Heart left ventricle (tissue), 16 donors: Measurements from ENCODE around the gene TTC5. TPM values are rescaled to one million over a fixed set of nuclear protein-coding genes. Genes with fewer than 3 reads are reported as not detected.

Source experiments
- ATAC-seq, 4 donors: fragments of 200-7000 bp; cut with Tn5 transposase; one replicate each; pipeline ENCODE4 v1.9.1; 2020 to 2022; ENCODE audit warnings: moderate library complexity in 4 of 4, mild to moderate bottlenecking in 3 of 4, moderate number of reproducible peaks in 1 of 4
- DNase-seq, 5 donors: peaks; one replicate each; pipeline ENCODE4 v3.0.0-alpha.2; 2020
- H3K27ac ChIP-seq, 12 donors: fragments of 200-600 bp; sonication (generic) in 4 of 12; one replicate each; pipeline versions ENCODE4 v1.5.0 to v1.8.0; 2016 to 2022; ENCODE audit warnings: mild to moderate bottlenecking in 2 of 12
- H3K27me3 ChIP-seq, 9 donors: fragments of 200-600 bp; sonication (generic) in 2 of 9; one replicate each; pipeline versions ENCODE4 v1.5.1 to v1.8.0; 2016 to 2022; ENCODE audit warnings: mild to moderate bottlenecking in 3 of 9
- H3K36me3 ChIP-seq, 9 donors: fragments of 200-600 bp; sonication (generic) in 2 of 9; one replicate each; pipeline versions ENCODE4 v1.5.0 to v1.8.0; 2018 to 2022; ENCODE audit warnings: mild to moderate bottlenecking in 2 of 9
- H3K4me1 ChIP-seq, 12 donors: fragments of 200-600 bp; sonication (generic) in 4 of 12; one replicate each; pipeline versions ENCODE4 v1.5.0 to v1.8.0; 2016 to 2022; ENCODE audit warnings: mild to moderate bottlenecking in 3 of 12
- H3K4me3 ChIP-seq, 12 donors: fragments of 200-600 bp; sonication (generic) in 4 of 12; one replicate each; pipeline versions ENCODE4 v1.5.0 to v1.8.0; 2017 to 2022; ENCODE audit warnings: mild to moderate bottlenecking in 9 of 12, moderate library complexity in 4 of 12
- H3K9me3 ChIP-seq, 12 donors: fragments of 200-600 bp; sonication (generic) in 4 of 12; one replicate each; pipeline versions ENCODE4 v1.5.0 to v1.8.0; 2016 to 2022; ENCODE audit warnings: mild to moderate bottlenecking in 1 of 12
- CTCF ChIP-seq, 12 donors: fragments of 200-600 bp; sonication (generic) in 4 of 12; IDR thresholded peaks; one replicate each; pipeline versions ENCODE4 v1.5.0 to v1.8.0; 2018 to 2022; ENCODE audit warnings: antibody characterized with exemption in 12 of 12, mild to moderate bottlenecking in 5 of 12
- POLR2A ChIP-seq, 2 donors: fragments of 450-650 bp; IDR thresholded peaks; one replicate each; pipeline ENCODE4 v1.6.1; 2017; ENCODE audit warnings: antibody characterized with exemption in 2 of 2, mild to moderate bottlenecking in 2 of 2, moderate library complexity in 2 of 2
- WGBS, 4 donors: extraction: QIAGEN DNeasy Blood & Tissue Kit in 2 of 4; methylation state at CpG; one replicate each; pipeline versions ENCODE4 v1.1.5 to v1.1.7; 2013 to 2018; 5-methylcytosine and 5-hydroxymethylcytosine counted together
- intact Hi-C, 10 donors: fragments of 100-400 bp; cut with DNase I; formaldehyde crosslinking; loops; one replicate each; pipeline versions ENCODE4 v1.11.1 to v1.14.2; 2022
- polyA plus RNA-seq, 2 donors: library from polyadenylated mRNA; stranded (reverse); fragments of 200-250 nt; gene quantifications; one replicate each; pipeline ENCODE4 v1.2.3, GENCODE V29; 2013
- total RNA-seq, 9 donors: library from RNA; depleted of rRNA in 2 of 9; stranded (reverse); fragments of >200 nt in 2 of 9; fragmentation: NEBNext Ultra II Directional in 3 of 9; extraction: Animal tissue kit (Norgen Biotek cat#: 25700) in 3 of 9; gene quantifications; one replicate each; pipeline versions ENCODE4 v1.1.0 to v1.2.4, GENCODE V29; 2016 to 2023
- donor health status: ischemic (EF 13 %, LVEDD 7.1; RV severe dilation, severe dysfunction).
- donor health status: healthy with polysubstance abuse.
- donor health status: DM: no; HTN: yes; CAD: no.
- donor health status: DM: no; HTN: no; CAD: no.
- donor health status: ischemic (EF 25% LVEDD 6.9; RV normal size, moderate dysfunction).
- donor health status: ischemic (EF 25% LVEDD 5.7; RV mildly dilated, moderate dysfunction).
- donor health status: healthy.
- donor health status: DM: yes; HTN: yes; CAD: no.
- donor health status: ischemic (EF 35%, LVEDD 5.7; RV mildly dilated, moderate dysfunction).
- donor health status: nonischemic (EF 11% LVEDD 7.7; RV severe dilation, severe dysfunction).
- donor health status: DM: yes; HTN: yes; CAD: no.
- donor health status: PGD.
- donor health status: ischemic (EF 29% LVEDD 5.4; RV normal size, mild dysfunction).
- donor health status: nonischemic (EF 23%, LVEDD 6.1; RV moderate dilation, normal function).

Gene TTC5
- total and polyA plus RNA-seq, 11 donors = 3.2 to 17.0 (median 8.7) TPM

- WGBS, 4 donors = 90 to 96% (median 91%) methylated on average over 3 of the region's 3 CpGs
- TF ChIP-seq CTCF (IDR thresholded peaks at IDR 0.05) (no peak), POLR2A (IDR thresholded peaks at IDR 0.05) (no peak)
- Histone ChIP-seq H3K27ac (no peak overlapping the region), H3K27me3 (no peaks in the 10 kb centered on the region), H3K4me1 (peaks cover 0 to 8% (median 6%) of the 10 kb centered on the region in 12 donors), H3K36me3 (peaks cover 0 to 79% (median 72%) of the 10 kb centered on the region in 9 donors), H3K9me3 (no peaks in the 10 kb centered on the region), H3K4me3 (no peak overlapping the region)
- intact Hi-C loops = loop anchor here in 2 of 10 donors (10.0 kb wide), 1 partner anchor 107 kb away; the partner anchor contains the start of genes APEX1 (in 2 of the 2) and OSGEP (in 2 of the 2)
- ATAC-seq (no peak), DNase-seq (no peak)
Measured at GRCh38 chr14:20347747-20348146, 42.0 kb upstream of the TTC5 start.

- TF ChIP-seq CTCF (IDR thresholded peaks at IDR 0.05) = no peak
- TF ChIP-seq POLR2A (IDR thresholded peaks at IDR 0.05) = no peak
- peaks cover 0 to 11% (median 6%) of the 10 kb centered on the region in 12 donors for H3K4me1 ChIP-seq
- H3K27ac ChIP-seq = no peak overlapping the region
- 95 to 100% (median 99%) methylated on average over 1 of the region's 1 CpG for WGBS, 4 donors
- no peak for DNase-seq
- no peak overlapping the region for H3K4me3 ChIP-seq
- peaks cover 0 to 68% (median 61%) of the 10 kb centered on the region in 9 donors for H3K36me3 ChIP-seq
- no peaks in the 10 kb centered on the region for H3K9me3 ChIP-seq
- intact Hi-C loops = loop anchor here in 2 of 10 donors (10.0 kb wide), 1 partner anchor 108 kb away; the partner anchor contains the start of genes APEX1 (in 2 of the 2) and OSGEP (in 2 of the 2)
- no peak for ATAC-seq
- no peaks in the 10 kb centered on the region for H3K27me3 ChIP-seq
Measured at GRCh38 chr14:20346713-20347112, 41.0 kb upstream of the TTC5 start.

GRCh38 chr14:20345366-20345765 lies 39.6 kb upstream of the TTC5 start:
- TF ChIP-seq CTCF (IDR thresholded peaks at IDR 0.05) (no peak), POLR2A (IDR thresholded peaks at IDR 0.05) (no peak)
- Histone ChIP-seq H3K9me3 (no peaks in the 10 kb centered on the region), H3K27ac (no peak overlapping the region), H3K4me3 (no peak overlapping the region), H3K27me3 (no peaks in the 10 kb centered on the region), H3K36me3 (peaks cover 0 to 55% (median 48%) of the 10 kb centered on the region in 9 donors), H3K4me1 (peaks cover 0 to 13% (median 6%) of the 10 kb centered on the region in 12 donors)
- intact Hi-C loops = loop anchor here in 2 of 10 donors (10.0 kb wide), 1 partner anchor 109 kb away; the partner anchor contains the start of genes APEX1 (in 2 of the 2) and OSGEP (in 2 of the 2)
- WGBS, 4 donors = 88 to 100% (median 90%) methylated on average over 1 of the region's 1 CpG
- DNase-seq = no peak
- ATAC-seq = no peak

- 0 to 1% (median 1%) methylated on average over 3 of the region's 3 CpGs for WGBS, 4 donors
- TF ChIP-seq CTCF (IDR thresholded peaks at IDR 0.05) (no peak), POLR2A (IDR thresholded peaks at IDR 0.05) (no peak)
- Histone ChIP-seq H3K4me3 (peak overlapping the region; percentile 51 to 88 (median 70)), H3K27ac (peak overlapping the region; percentile 56 to 98 (median 85)), H3K4me1 (peaks cover 0 to 13% (median 6%) of the 10 kb centered on the region in 12 donors), H3K36me3 (peaks cover 0 to 40% (median 33%) of the 10 kb centered on the region in 9 donors), H3K9me3 (no peaks in the 10 kb centered on the region), H3K27me3 (no peaks in the 10 kb centered on the region)
- intact Hi-C loops = loop anchor here in 8 of 10 donors (1.0 to 10.0 kb wide), 14 partner anchors 11 to 339 kb away; partner anchors contain the start of genes APEX1 (in 6 of the 8), OSGEP (in 3 of the 8), CCNB1IP1 (in 2 of the 8) and TEP1 (in 2 of the 8)
- DNase-seq = no peak
- no peak for ATAC-seq
Measured at GRCh38 chr14:20343862-20344220, 38.1 kb upstream of the TTC5 start.
